ENCODE results near the gene ZNF132.
"Not testable (repeated sequence)": the region's sequence is repeated elsewhere in the genome, so short reads cannot be mapped to it uniquely, and the experiment has no call there.

ZNF132 gene

GRCh38 chr19:58406818-58407657, 32.9 kb downstream of the ZNF132 start:
- DNase-seq (ENCODE audit: low spot score), result no peak

- not testable (repeated sequence) for DNase-seq (ENCODE audit: low spot score)
Measured at GRCh38 chr19:58403920-58404478, 36.0 kb downstream of the ZNF132 start.

- DNase-seq (ENCODE audit: low spot score), result no peak
Measured at GRCh38 chr19:58401840-58402421, 38.0 kb downstream of the ZNF132 start.

GRCh38 chr19:58400916-58401839, 38.8 kb downstream of the ZNF132 start:
- peak; percentile 100 for DNase-seq (ENCODE audit: low spot score)

- no peak for DNase-seq (ENCODE audit: low spot score)
Measured at GRCh38 chr19:58400316-58400915, 39.5 kb downstream of the ZNF132 start.

- DNase-seq (ENCODE audit: low spot score), result no peak
Measured at GRCh38 chr19:58399903-58400302, 40.0 kb downstream of the ZNF132 start.

- DNase-seq (ENCODE audit: low spot score), result no peak
Measured at GRCh38 chr19:58398545-58398944, 41.4 kb downstream of the ZNF132 start.

- DNase-seq (ENCODE audit: low spot score), result no peak
Measured at GRCh38 chr19:58398087-58398486, 41.9 kb downstream of the ZNF132 start.

GRCh38 chr19:58397533-58398037, 42.4 kb downstream of the ZNF132 start:
- no peak for DNase-seq (ENCODE audit: low spot score)

- no peak for DNase-seq (ENCODE audit: low spot score)
Measured at GRCh38 chr19:58396691-58397532, 43.0 kb downstream of the ZNF132 start.

GRCh38 chr19:58395979-58396627, 43.9 kb downstream of the ZNF132 start:
- DNase-seq (ENCODE audit: low spot score), result no peak

GRCh38 chr19:58395220-58395978, 44.6 kb downstream of the ZNF132 start, which contains the start of gene RNF225:
Gene RNF225, plus strand, starts transcription at chr19:58395656. Its CDS starts 434 bp downstream, at chr19:58396090.
- DNase-seq (ENCODE audit: low spot score), result no peak

- no peak for DNase-seq (ENCODE audit: low spot score)
Measured at GRCh38 chr19:58394821-58395219, 45.1 kb downstream of the ZNF132 start.

GRCh38 chr19:58393725-58394033, 46.3 kb downstream of the ZNF132 start:
- no peak for DNase-seq (ENCODE audit: low spot score)

- DNase-seq (ENCODE audit: low spot score), result no peak
Measured at GRCh38 chr19:58392945-58393724, 46.8 kb downstream of the ZNF132 start.

- no peak for DNase-seq (ENCODE audit: low spot score)
Measured at GRCh38 chr19:58388175-58388526, 51.8 kb downstream of the ZNF132 start.

GRCh38 chr19:58387338-58388174, 52.4 kb downstream of the ZNF132 start:
- no peak for DNase-seq (ENCODE audit: low spot score)

All from activated CD4-positive, alpha-beta T cell treated with anti-CD3 and anti-CD28 coated beads, Interleukin-2, Interleukin-4, amounts not matched to agents 100 ng/mL and 50 ng/mL, durations not matched to agents 16 hours and 8 hours (primary cell).